Measurements from ENCODE around the gene CBX2.

The CBX2 gene

GRCh38 chr17:79779084-79779529, 1.2 kb downstream of the CBX2 start:
- no peak for TF ChIP-seq JUND (IDR thresholded peaks at IDR 0.05; ENCODE audit: low read depth)
- in situ Hi-C loops (cut with HindIII; ENCODE audit: low pct_unique_long_range_greater_than_20kb, low sequenced_read_pairs), result no loop called here
- DNase-seq (ENCODE audit: low read depth in 1 of 2, low spot score in 1 of 2), result peak in 1 of 2 experiments; percentile 53

- peak; percentile 59 to 64 for DNase-seq (ENCODE audit: low read depth in 1 of 2, low spot score in 1 of 2)
- in situ Hi-C loops (cut with HindIII; ENCODE audit: low pct_unique_long_range_greater_than_20kb, low sequenced_read_pairs), result no loop called here
- no peak for TF ChIP-seq JUND (IDR thresholded peaks at IDR 0.05; ENCODE audit: low read depth)
Measured at GRCh38 chr17:79779661-79780365, 1.9 kb downstream of the CBX2 start.

GRCh38 chr17:79781012-79781650, 3.2 kb downstream of the CBX2 start:
- no peak for DNase-seq (ENCODE audit: low read depth in 1 of 2, low spot score in 1 of 2)
- in situ Hi-C loops (cut with HindIII; ENCODE audit: low pct_unique_long_range_greater_than_20kb, low sequenced_read_pairs), result no loop called here
- no peak for TF ChIP-seq JUND (IDR thresholded peaks at IDR 0.05; ENCODE audit: low read depth)

GRCh38 chr17:79781736-79782575, 4.0 kb downstream of the CBX2 start:
- in situ Hi-C loops (cut with HindIII; ENCODE audit: low pct_unique_long_range_greater_than_20kb, low sequenced_read_pairs), result no loop called here
- no peak for TF ChIP-seq JUND (IDR thresholded peaks at IDR 0.05; ENCODE audit: low read depth)

GRCh38 chr17:79783891-79784290, 5.9 kb downstream of the CBX2 start:
- in situ Hi-C loops (cut with HindIII; ENCODE audit: low pct_unique_long_range_greater_than_20kb, low sequenced_read_pairs), result no loop called here
- no peak for TF ChIP-seq JUND (IDR thresholded peaks at IDR 0.05; ENCODE audit: low read depth)
- DNase-seq (ENCODE audit: low read depth in 1 of 2, low spot score in 1 of 2), result no peak

More at GRCh38 chr17:79781736-79782575, 4.0 kb downstream of the CBX2 start:
- DNase-seq (ENCODE audit: low read depth in 1 of 2, low spot score in 1 of 2), result no peak

GRCh38 chr17:79784353-79785016, 6.5 kb downstream of the CBX2 start:
- in situ Hi-C loops (cut with HindIII; ENCODE audit: low pct_unique_long_range_greater_than_20kb, low sequenced_read_pairs), result no loop called here
- no peak for DNase-seq (ENCODE audit: low read depth in 1 of 2, low spot score in 1 of 2)
- no peak for TF ChIP-seq JUND (IDR thresholded peaks at IDR 0.05; ENCODE audit: low read depth)

GRCh38 chr17:79785017-79785899, 7.3 kb downstream of the CBX2 start:
- no peak for TF ChIP-seq JUND (IDR thresholded peaks at IDR 0.05; ENCODE audit: low read depth)
- in situ Hi-C loops (cut with HindIII; ENCODE audit: low pct_unique_long_range_greater_than_20kb, low sequenced_read_pairs), result no loop called here
- DNase-seq (ENCODE audit: low read depth in 1 of 2, low spot score in 1 of 2), result no peak

GRCh38 chr17:79785900-79786810, 8.2 kb downstream of the CBX2 start:
- DNase-seq (ENCODE audit: low read depth in 1 of 2, low spot score in 1 of 2), result peak in 1 of 2 experiments; percentile 10
- no peak for TF ChIP-seq JUND (IDR thresholded peaks at IDR 0.05; ENCODE audit: low read depth)
- in situ Hi-C loops (cut with HindIII; ENCODE audit: low pct_unique_long_range_greater_than_20kb, low sequenced_read_pairs), result no loop called here

- TF ChIP-seq JUND (IDR thresholded peaks at IDR 0.05; ENCODE audit: low read depth), result no peak
- in situ Hi-C loops (cut with HindIII; ENCODE audit: low pct_unique_long_range_greater_than_20kb, low sequenced_read_pairs), result no loop called here
- peak in 1 of 2 experiments; percentile 23 for DNase-seq (ENCODE audit: low read depth in 1 of 2, low spot score in 1 of 2)
Measured at GRCh38 chr17:79786930-79787643, 9.1 kb downstream of the CBX2 start.

GRCh38 chr17:79788455-79788854, 10.5 kb downstream of the CBX2 start:
- in situ Hi-C loops (cut with HindIII; ENCODE audit: low pct_unique_long_range_greater_than_20kb, low sequenced_read_pairs), result no loop called here

More at GRCh38 chr17:79788455-79788854, 10.5 kb downstream of the CBX2 start:
- no peak for DNase-seq (ENCODE audit: low read depth in 1 of 2, low spot score in 1 of 2)
- no peak for TF ChIP-seq JUND (IDR thresholded peaks at IDR 0.05; ENCODE audit: low read depth)
